HG03045 (cell line): Measurements from ENCODE around the gene ESPNL.

Experiments
- ATAC-seq: cut with Tn5 transposase; IDR thresholded peaks from one replicate; pipeline ENCODE4 v1.9.1; 2021; ENCODE audit warnings: mild to moderate bottlenecking, moderate library complexity; ENCODE audit not compliant: unreplicated experiment

ESPNL gene

GRCh38 chr2:238140040-238140439 lies 39.9 kb downstream of the ESPNL start:
- ATAC-seq, result no peak

DNA sequence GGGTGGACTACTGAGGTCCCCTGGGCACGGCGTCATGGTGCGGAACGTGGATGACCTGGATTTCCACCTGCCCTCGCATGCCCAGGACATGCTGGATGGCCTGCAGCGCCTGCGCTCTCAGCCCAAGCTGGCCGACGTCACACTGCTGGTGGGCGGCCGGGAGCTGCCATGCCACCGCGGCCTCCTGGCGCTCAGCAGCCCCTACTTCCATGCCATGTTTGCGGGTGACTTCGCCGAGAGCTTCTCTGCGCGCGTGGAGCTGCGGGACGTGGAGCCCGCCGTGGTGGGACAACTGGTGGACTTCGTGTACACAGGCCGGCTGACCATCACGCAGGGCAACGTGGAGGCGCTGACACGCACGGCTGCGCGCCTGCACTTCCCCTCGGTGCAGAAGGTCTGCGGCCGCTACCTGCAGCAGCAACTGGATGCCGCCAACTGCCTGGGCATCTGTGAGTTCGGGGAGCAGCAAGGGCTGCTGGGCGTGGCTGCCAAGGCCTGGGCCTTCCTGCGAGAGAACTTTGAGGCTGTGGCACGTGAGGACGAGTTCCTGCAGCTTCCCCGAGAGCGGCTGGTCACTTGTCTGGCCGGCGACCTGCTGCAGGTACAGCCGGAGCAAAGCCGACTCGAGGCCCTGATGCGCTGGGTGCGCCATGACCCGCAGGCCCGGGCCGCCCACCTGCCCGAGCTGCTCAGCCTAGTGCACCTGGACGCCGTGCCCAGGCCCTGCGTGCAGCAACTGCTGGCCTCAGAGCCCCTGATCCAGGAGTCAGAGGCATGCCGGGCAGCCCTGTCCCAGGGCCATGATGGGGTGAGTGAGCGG lies 40.8 kb downstream of the ESPNL start:
- ATAC-seq, result no peak

GRCh38 chr2:238141541-238142318 lies 41.6 kb downstream of the ESPNL start:
- ATAC-seq, result no peak

- ATAC-seq, result no peak
These were observed 42.5 kb downstream of the ESPNL start for GRCh38 chr2:238142382-238143205.

DNA sequence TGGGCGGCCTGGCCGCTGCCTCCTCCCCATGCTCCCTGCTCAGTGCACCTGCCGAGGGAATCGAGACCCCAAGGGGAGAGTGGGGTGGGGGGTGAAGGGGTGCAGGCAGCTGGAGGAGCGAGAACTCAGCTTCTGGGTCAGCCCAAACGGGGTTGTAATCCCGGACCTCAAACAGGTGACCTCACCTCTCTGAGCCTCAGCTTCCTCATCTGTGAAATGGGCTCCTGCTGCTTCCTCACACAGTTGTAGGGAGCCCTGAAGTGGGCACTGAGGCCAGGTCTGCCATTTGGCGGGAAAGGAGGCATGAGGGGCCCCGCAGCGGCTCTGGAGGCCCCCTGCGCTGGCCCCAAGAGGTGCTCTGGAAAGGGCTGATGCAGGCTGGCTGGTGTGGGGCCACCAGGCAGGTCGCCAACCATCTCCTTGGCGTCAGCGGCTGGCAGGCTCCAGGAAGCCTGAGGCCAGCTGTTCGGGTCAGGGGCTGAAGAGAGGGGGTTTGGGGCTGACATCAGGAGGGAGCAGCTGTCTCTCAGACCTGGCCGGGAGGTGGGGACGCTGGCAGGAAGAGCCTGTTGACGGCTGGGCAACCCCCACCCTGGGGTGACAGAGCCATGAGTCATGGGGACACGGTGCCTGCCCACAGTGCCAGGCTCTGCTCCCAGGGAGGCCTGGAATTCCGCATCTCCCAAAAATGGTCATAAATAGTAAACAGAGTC lies 43.3 kb downstream of the ESPNL start:
- no peak for ATAC-seq

- ATAC-seq, result no peak
These were observed 44.1 kb downstream of the ESPNL start for GRCh38 chr2:238144262-238144661.

DNA sequence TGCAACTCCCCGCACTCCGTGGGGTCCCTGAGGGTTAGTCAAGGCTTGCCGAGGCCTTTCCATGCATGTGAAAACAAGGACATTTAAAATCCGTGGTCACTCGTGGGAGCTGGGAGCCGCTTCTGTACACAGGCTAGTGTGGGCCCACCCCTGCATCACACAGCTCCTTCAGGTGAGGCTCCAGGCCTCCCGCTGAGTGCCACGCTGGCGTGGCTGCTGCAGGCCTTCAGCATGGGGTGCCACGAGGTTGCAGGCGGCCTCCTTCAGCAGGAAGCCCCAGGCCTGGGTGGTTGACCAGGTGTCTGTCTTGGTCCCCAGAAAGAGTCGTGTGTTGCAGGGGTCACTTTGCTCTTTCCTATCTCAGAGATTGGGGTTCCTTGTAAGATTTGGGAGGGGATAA lies 44.9 kb downstream of the ESPNL start:
- no peak for ATAC-seq

DNA sequence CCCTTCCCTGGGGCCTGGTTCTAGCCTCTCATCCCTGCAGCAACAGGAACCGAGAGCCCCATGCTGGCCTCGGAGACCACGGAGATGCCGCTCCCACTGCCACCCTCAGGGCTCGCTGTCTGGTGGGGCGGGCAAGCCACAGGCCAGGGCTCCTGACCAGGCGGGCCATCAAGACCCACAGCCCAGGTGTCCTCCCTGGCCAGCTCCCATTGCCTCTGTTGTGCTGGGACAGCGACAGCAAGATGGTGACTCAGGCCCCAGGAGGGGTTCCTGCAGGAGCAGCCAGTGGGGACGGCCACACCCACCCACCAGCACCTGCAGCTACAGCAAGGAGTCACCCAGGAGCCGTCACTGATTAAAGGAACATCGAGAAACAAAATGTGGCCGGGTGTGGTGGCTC lies 45.7 kb downstream of the ESPNL start:
- no peak for ATAC-seq

DNA sequence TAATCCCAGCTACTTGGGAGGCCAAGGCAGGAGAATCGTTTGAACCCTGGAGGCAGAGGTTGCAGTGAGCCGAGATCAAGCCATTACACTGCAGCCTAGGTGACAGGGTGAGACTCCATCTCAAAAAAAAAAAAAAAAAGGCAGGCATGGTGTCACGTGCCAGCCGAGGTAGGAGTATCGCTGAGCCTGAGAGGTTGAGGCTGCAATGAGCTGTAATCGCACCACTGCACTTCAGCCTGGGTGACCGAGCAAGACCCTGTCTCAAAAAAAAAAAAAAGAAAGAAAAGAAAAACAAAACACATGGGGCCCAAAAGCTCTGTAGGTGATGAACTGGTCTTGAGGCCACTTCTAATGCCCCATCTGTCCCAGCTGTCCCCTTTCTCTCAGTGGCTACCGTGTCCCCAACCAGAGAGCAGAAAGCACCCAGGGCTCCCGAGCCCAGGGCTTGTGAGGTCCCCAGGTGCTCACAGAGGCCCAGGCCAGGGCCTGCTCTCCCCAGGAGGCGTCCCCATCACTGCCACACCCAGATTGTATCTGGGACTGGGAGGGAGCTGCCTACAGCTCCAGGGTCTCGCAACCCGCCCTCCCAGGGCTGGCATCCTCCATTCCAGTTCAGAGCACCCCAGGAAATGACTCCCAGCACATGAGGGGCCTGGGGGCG lies 46.9 kb downstream of the ESPNL start:
- ATAC-seq, result no peak

DNA sequence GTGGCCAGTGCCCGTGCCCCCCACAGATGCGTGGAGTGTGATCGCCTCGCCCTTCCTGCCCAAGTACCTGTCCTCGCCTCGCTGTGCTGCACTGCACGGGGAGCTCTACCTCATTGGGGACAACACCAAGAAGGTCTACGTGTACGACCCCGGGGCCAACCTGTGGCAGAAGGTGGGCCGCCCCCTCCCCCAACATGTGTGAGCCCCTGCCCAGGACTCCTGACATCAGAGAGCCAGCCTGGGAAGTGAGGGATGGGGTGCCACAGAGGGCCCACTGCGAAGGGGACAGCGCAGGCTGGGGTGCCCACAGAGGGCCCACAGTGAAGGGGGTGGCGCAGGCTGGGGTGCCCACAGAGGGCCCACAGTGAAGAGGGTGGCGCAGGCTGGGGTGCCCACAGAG lies 48.8 kb downstream of the ESPNL start:
- ATAC-seq, result no peak

DNA sequence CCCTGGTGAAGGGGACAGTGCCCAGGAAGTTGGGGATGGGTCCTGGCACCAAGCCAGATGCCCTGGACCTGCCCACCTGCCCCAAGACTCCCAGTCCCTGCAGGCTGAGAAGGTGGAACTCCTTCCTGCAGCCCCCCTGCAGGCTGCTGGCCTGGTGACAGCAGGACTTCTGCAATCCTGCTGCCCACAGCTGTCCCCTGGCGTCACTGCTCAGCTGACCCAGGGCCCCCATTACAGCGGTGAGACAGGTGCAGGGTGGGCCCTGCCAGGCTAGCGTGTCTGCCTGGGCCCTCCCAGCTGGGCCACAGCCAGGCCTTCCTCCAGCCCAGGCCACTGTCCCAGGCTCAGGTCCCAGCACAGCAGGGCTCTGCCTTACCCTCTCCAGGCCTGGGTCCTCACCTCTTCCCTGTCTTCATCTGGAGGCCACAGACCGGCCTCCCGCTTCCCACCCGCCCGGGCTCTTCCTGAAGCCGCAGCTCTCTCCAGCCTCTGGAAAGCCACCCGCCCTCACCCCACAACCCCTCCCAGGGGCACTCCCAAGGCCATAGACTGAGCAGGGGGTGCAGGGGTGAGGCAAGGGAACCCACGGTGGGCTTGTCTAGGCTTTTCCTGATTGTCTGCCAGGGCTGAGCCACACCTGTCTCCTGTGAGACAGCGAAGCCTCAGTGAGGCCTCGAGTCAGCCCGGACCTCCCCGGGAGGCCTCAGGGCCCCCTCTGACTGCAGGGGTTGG lies 49.9 kb downstream of the ESPNL start:
- no peak for ATAC-seq

GRCh38 chr2:238150686-238151085 lies 50.5 kb downstream of the ESPNL start:
- no peak for ATAC-seq

- ATAC-seq, result no peak
These were observed 51.1 kb downstream of the ESPNL start for GRCh38 chr2:238151205-238151604.

DNA sequence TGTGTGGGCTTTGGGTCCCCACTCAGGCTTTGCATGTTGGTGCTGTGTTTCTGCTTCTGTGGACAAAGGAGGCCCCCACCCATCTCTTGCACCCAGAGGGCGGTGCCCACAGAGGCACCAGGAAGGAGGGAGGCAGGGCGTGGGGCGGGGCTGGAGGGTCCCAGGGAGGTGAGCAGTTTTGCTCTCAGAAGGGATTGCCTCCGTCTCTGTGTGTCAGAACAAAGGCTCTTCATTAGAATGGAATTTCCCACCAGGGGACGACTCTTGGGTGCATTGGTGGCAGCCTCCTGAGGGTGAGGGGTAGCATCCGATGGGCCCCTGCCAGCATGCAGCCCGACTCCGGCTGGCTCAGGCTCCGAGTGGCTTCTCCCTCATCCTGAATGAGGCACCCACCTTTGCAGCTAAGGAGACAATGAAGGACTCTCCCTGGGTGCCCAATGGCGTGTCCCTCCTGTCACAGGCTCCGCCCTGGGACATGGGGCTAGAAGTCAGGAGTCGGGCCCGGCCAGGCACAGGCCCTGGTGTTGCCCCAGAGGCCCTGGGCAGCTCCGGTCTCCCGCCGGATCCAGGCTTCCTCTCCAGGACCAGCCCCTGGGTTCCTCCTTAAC lies 51.6 kb downstream of the ESPNL start:
- no peak for ATAC-seq

- ATAC-seq, result no peak
These were observed 52.9 kb downstream of the ESPNL start for GRCh38 chr2:238152771-238153688.

GRCh38 chr2:238154570-238154969 lies 54.4 kb downstream of the ESPNL start:
- no peak for ATAC-seq

GRCh38 chr2:238155051-238155760 lies 55.1 kb downstream of the ESPNL start:
- no peak for ATAC-seq
